ENCODE results near the gene KLK8.

KLK8 gene

GRCh38 chr19:51027126-51027806, 25.9 kb upstream of the KLK8 start:
- no peak overlapping the region for H2AFZ ChIP-seq (ENCODE audit: low read depth, low read length, severe bottlenecking)
- no peak overlapping the region for H3K9ac ChIP-seq (ENCODE audit: low read length)
- H3K9me3 ChIP-seq (ENCODE audit: insufficient read depth, low read length) = no peaks in the 10 kb centered on the region
- H3F3A ChIP-seq (ENCODE audit: insufficient read depth) = no peaks in the 10 kb centered on the region
- H4K20me1 ChIP-seq (ENCODE audit: low read depth, low read length) = no peaks in the 10 kb centered on the region
- no peak for TF ChIP-seq CTCF (IDR thresholded peaks at IDR 0.05; ENCODE audit: insufficient read depth, low read length, poor library complexity, severe bottlenecking)
- no peak for TF ChIP-seq EZH2phosphoT487 (conservative IDR thresholded peaks at IDR 0.05; ENCODE audit: low read length)
- H3K79me2 ChIP-seq (ENCODE audit: insufficient read depth, low read length) = no peaks in the 10 kb centered on the region
- H3K27ac ChIP-seq (ENCODE audit: low read depth, low read length) = no peak overlapping the region
- H3K4me3 ChIP-seq (ENCODE audit: insufficient read depth, low read length, poor library complexity, severe bottlenecking) = no peak overlapping the region
- H3K4me2 ChIP-seq (ENCODE audit: low read depth, low read length, poor library complexity, severe bottlenecking) = no peak overlapping the region
- H3K36me3 ChIP-seq (ENCODE audit: low read length) = no peaks in the 10 kb centered on the region
- H3K27me3 ChIP-seq (ENCODE audit: low read length) = no peaks in the 10 kb centered on the region
- no peaks in the 10 kb centered on the region for H3K9me2 ChIP-seq (replicated peaks; ENCODE audit: insufficient read depth, low read length)

- Histone ChIP-seq H3K9ac (ENCODE audit: low read length) (no peak within 1 kb of the TSS), H3K79me2 (ENCODE audit: insufficient read depth, low read length) (no peaks in the 10 kb centered on the region), H3F3A (ENCODE audit: insufficient read depth) (no peaks in the 10 kb centered on the region), H3K9me3 (ENCODE audit: insufficient read depth, low read length) (no peaks in the 10 kb centered on the region), H3K27ac (ENCODE audit: low read depth, low read length) (no peak within 1 kb of the TSS), H3K9me2 (replicated peaks; ENCODE audit: insufficient read depth, low read length) (no peaks in the 10 kb centered on the region), H3K27me3 (ENCODE audit: low read length) (no peaks in the 10 kb centered on the region), H4K20me1 (ENCODE audit: low read depth, low read length) (no peaks in the 10 kb centered on the region), H2AFZ (ENCODE audit: low read depth, low read length, severe bottlenecking) (no peak within 1 kb of the TSS), H3K4me2 (ENCODE audit: low read depth, low read length, poor library complexity, severe bottlenecking) (no peak within 1 kb of the TSS), H3K36me3 (ENCODE audit: low read length) (no peaks in the 10 kb centered on the region), H3K4me3 (ENCODE audit: insufficient read depth, low read length, poor library complexity, severe bottlenecking) (no peak within 1 kb of the TSS)
- no peak for TF ChIP-seq CTCF (IDR thresholded peaks at IDR 0.05; ENCODE audit: insufficient read depth, low read length, poor library complexity, severe bottlenecking)
- TF ChIP-seq EZH2phosphoT487 (conservative IDR thresholded peaks at IDR 0.05; ENCODE audit: low read length) = no peak
These were observed 25.1 kb upstream of the KLK8 start, which contains the start of gene KLK11 for GRCh38 chr19:51026554-51026831. KLK11 (minus strand) TSS chr19:51026616; CDS start chr19:51025631, 985 bp downstream.

- Histone ChIP-seq H3K9me2 (replicated peaks; ENCODE audit: insufficient read depth, low read length) (no peaks in the 10 kb centered on the region), H2AFZ (ENCODE audit: low read depth, low read length, severe bottlenecking) (no peak overlapping the region), H3K36me3 (ENCODE audit: low read length) (no peaks in the 10 kb centered on the region), H3K27ac (ENCODE audit: low read depth, low read length) (no peak overlapping the region), H3K79me2 (ENCODE audit: insufficient read depth, low read length) (no peaks in the 10 kb centered on the region), H3K27me3 (ENCODE audit: low read length) (no peaks in the 10 kb centered on the region), H4K20me1 (ENCODE audit: low read depth, low read length) (no peaks in the 10 kb centered on the region), H3K9me3 (ENCODE audit: insufficient read depth, low read length) (no peaks in the 10 kb centered on the region), H3F3A (ENCODE audit: insufficient read depth) (no peaks in the 10 kb centered on the region), H3K4me2 (ENCODE audit: low read depth, low read length, poor library complexity, severe bottlenecking) (no peak overlapping the region), H3K9ac (ENCODE audit: low read length) (no peak overlapping the region), H3K4me3 (ENCODE audit: insufficient read depth, low read length, poor library complexity, severe bottlenecking) (no peak overlapping the region)
- no peak for TF ChIP-seq EZH2phosphoT487 (conservative IDR thresholded peaks at IDR 0.05; ENCODE audit: low read length)
- TF ChIP-seq CTCF (IDR thresholded peaks at IDR 0.05; ENCODE audit: insufficient read depth, low read length, poor library complexity, severe bottlenecking) = no peak
These were observed 24.6 kb upstream of the KLK8 start for GRCh38 chr19:51025809-51026553.

Data from SU-DHL-6 (cell line).